Tibial nerve (tissue), 4 donors: Measurements from ENCODE around the gene PSTPIP2.

Source experiments
- EP300 ChIP-seq, 2 donors: sonication (generic); formaldehyde crosslinking; IDR thresholded peaks; one replicate each; pipeline ENCODE4 v1.6.1; 2017; ENCODE audit warnings: antibody characterized with exemption in 2 of 2, mild to moderate bottlenecking in 1 of 2
- POLR2A ChIP-seq, 2 donors: fragments of 450-650 bp; IDR thresholded peaks; one replicate each; pipeline ENCODE4 v1.6.1; 2017; ENCODE audit warnings: antibody characterized with exemption in 2 of 2, mild to moderate bottlenecking in 2 of 2, moderate library complexity in 2 of 2
- TF ChIP-seq, protein P1 (sequence below), 5 experiments: fragments of 200-600 bp in 3 of 5; fragments of 450-650 bp in 2 of 5; sonication (generic) in 3 of 5; IDR thresholded peaks; one replicate each; pipeline ENCODE4 v1.5.1; 2016 to 2019; ENCODE audit warnings: antibody characterized with exemption in 5 of 5, mild to moderate bottlenecking in 3 of 5, moderate library complexity in 2 of 5

DNA sequence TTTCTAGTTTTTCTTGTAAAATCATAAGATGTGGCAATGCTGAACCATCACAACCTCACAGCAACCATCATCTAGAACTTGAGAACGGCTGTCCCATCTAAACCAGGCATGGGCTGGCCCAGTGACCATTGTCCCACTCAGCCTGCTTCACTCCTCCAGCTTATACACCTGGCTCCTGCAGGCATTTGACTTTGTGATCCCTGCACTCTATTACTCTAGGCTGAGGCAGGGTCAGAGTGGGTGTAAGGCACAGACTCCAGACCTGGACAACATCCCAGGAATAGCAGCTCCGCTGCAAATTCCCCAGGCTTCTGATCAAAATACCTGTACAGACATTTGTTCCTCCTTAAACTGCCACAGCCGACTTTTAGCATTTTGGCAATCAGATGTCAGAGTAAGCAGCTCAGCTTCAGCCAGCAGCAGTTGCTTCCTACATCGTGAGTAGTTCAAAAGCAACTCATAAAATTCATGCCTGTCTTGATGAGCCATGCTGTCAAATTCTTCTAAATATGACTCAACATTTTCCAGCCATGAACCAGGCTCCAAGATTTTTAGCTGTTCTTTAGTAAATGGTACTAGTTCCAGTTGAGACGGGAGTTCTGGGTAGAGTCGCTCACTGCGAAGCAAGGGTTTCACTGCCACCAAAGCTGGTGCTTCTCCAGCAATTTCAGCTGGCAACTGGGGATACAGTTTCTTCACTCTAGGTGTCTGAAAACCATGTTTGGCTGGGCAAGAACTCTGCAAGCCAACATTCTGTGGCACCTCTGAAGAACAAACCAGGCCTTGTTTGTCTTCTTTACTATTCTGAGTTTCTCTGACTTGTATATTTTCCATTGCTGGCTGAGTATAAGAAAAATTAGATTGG is 117.8 kb downstream of the PSTPIP2 start:
- TF ChIP-seq EP300 (IDR thresholded peaks at IDR 0.05): no peak
- TF ChIP-seq, protein P1, sequence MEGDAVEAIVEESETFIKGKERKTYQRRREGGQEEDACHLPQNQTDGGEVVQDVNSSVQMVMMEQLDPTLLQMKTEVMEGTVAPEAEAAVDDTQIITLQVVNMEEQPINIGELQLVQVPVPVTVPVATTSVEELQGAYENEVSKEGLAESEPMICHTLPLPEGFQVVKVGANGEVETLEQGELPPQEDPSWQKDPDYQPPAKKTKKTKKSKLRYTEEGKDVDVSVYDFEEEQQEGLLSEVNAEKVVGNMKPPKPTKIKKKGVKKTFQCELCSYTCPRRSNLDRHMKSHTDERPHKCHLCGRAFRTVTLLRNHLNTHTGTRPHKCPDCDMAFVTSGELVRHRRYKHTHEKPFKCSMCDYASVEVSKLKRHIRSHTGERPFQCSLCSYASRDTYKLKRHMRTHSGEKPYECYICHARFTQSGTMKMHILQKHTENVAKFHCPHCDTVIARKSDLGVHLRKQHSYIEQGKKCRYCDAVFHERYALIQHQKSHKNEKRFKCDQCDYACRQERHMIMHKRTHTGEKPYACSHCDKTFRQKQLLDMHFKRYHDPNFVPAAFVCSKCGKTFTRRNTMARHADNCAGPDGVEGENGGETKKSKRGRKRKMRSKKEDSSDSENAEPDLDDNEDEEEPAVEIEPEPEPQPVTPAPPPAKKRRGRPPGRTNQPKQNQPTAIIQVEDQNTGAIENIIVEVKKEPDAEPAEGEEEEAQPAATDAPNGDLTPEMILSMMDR (IDR thresholded peaks at IDR 0.05): no peak
- no peak for TF ChIP-seq POLR2A (IDR thresholded peaks at IDR 0.05)
